Measurements from ENCODE around the gene VAT1. TPM values are rescaled to one million over a fixed set of nuclear protein-coding genes. Genes with fewer than 3 reads are reported as not detected.
A peak's percentile ranks its signal among the peaks of the same experiment; 100 is the strongest.

The VAT1 gene
- total and polyA plus RNA-seq, 9 of the 15 experiments (the other 6 are each of a cell fraction or from before 2014, with no cell fraction given), result 29.4 to 153 (median 66.7) TPM

DNA sequence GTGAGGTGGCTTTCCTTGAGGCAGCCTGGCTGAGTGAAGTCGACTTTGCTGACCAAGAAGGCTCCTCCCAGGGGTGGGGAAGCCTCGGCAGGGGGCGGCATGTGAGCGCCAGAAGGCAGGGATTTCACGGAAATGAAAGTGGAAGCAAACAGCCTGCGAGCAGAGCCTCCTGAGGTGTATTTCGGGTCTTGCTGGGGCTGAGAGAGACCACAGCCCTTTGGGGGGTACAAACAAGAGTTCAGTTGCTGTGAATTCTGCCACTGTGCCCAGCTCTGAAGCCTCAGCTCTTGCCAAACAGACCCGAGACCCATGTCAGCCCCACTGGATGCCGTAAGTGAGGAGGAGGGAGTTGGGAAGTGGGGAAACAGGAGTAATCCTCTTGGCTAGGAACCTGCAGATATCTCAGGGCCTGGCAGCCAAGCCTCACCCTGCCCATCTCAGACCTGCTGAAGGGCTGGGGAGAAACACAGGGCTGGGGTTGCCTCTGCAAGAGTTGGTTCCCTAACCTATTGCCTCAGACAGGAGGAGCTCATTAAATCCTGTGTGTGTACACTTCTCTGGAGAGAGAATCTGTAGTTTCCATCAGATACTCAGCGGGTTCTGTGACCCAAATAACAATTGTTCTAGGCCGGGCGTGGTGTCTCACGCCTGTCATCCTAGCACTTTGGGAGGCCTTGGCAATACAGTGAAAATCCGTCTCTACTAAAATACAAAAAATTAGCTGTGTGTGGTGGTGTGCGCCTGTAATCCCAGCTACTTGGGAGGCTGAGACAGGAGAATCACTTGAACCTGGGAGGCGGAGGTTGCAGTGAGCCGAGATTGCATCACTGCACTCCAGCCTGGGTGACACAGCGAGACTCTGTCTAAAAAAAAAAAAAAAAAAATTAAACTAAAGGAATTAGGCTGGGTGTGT, 15.3 kb downstream of the VAT1 start, which contains the start of gene IFI35 (continued):
- TF ChIP-seq, protein P1, sequence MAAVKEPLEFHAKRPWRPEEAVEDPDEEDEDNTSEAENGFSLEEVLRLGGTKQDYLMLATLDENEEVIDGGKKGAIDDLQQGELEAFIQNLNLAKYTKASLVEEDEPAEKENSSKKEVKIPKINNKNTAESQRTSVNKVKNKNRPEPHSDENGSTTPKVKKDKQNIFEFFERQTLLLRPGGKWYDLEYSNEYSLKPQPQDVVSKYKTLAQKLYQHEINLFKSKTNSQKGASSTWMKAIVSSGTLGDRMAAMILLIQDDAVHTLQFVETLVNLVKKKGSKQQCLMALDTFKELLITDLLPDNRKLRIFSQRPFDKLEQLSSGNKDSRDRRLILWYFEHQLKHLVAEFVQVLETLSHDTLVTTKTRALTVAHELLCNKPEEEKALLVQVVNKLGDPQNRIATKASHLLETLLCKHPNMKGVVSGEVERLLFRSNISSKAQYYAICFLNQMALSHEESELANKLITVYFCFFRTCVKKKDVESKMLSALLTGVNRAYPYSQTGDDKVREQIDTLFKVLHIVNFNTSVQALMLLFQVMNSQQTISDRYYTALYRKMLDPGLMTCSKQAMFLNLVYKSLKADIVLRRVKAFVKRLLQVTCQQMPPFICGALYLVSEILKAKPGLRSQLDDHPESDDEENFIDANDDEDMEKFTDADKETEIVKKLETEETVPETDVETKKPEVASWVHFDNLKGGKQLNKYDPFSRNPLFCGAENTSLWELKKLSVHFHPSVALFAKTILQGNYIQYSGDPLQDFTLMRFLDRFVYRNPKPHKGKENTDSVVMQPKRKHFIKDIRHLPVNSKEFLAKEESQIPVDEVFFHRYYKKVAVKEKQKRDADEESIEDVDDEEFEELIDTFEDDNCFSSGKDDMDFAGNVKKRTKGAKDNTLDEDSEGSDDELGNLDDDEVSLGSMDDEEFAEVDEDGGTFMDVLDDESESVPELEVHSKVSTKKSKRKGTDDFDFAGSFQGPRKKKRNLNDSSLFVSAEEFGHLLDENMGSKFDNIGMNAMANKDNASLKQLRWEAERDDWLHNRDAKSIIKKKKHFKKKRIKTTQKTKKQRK (IDR thresholded peaks at IDR 0.05; ENCODE audit: borderline replicate concordance, low read depth, low read length), result no peak
- TF ChIP-seq DNMT1 (IDR thresholded peaks at IDR 0.05) (no peak), BRD4 (IDR thresholded peaks at IDR 0.05) (no peak), CREM (IDR thresholded peaks at IDR 0.05; ENCODE audit: low read depth) (0 out of 2 replicates have a peak, but pooled peaks have one; percentile 32), FOXM1 (IDR thresholded peaks at IDR 0.05; ENCODE audit: low read depth) (peak; percentile 60), FOXM1 (CRISPR knock-in tag; IDR thresholded peaks at IDR 0.05; ENCODE audit: low read depth) (no peak)
- TF ChIP-seq, protein P2, sequence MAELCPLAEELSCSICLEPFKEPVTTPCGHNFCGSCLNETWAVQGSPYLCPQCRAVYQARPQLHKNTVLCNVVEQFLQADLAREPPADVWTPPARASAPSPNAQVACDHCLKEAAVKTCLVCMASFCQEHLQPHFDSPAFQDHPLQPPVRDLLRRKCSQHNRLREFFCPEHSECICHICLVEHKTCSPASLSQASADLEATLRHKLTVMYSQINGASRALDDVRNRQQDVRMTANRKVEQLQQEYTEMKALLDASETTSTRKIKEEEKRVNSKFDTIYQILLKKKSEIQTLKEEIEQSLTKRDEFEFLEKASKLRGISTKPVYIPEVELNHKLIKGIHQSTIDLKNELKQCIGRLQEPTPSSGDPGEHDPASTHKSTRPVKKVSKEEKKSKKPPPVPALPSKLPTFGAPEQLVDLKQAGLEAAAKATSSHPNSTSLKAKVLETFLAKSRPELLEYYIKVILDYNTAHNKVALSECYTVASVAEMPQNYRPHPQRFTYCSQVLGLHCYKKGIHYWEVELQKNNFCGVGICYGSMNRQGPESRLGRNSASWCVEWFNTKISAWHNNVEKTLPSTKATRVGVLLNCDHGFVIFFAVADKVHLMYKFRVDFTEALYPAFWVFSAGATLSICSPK (IDR thresholded peaks at IDR 0.05; ENCODE audit: borderline replicate concordance), result no peak
- TF ChIP-seq, protein P3, sequence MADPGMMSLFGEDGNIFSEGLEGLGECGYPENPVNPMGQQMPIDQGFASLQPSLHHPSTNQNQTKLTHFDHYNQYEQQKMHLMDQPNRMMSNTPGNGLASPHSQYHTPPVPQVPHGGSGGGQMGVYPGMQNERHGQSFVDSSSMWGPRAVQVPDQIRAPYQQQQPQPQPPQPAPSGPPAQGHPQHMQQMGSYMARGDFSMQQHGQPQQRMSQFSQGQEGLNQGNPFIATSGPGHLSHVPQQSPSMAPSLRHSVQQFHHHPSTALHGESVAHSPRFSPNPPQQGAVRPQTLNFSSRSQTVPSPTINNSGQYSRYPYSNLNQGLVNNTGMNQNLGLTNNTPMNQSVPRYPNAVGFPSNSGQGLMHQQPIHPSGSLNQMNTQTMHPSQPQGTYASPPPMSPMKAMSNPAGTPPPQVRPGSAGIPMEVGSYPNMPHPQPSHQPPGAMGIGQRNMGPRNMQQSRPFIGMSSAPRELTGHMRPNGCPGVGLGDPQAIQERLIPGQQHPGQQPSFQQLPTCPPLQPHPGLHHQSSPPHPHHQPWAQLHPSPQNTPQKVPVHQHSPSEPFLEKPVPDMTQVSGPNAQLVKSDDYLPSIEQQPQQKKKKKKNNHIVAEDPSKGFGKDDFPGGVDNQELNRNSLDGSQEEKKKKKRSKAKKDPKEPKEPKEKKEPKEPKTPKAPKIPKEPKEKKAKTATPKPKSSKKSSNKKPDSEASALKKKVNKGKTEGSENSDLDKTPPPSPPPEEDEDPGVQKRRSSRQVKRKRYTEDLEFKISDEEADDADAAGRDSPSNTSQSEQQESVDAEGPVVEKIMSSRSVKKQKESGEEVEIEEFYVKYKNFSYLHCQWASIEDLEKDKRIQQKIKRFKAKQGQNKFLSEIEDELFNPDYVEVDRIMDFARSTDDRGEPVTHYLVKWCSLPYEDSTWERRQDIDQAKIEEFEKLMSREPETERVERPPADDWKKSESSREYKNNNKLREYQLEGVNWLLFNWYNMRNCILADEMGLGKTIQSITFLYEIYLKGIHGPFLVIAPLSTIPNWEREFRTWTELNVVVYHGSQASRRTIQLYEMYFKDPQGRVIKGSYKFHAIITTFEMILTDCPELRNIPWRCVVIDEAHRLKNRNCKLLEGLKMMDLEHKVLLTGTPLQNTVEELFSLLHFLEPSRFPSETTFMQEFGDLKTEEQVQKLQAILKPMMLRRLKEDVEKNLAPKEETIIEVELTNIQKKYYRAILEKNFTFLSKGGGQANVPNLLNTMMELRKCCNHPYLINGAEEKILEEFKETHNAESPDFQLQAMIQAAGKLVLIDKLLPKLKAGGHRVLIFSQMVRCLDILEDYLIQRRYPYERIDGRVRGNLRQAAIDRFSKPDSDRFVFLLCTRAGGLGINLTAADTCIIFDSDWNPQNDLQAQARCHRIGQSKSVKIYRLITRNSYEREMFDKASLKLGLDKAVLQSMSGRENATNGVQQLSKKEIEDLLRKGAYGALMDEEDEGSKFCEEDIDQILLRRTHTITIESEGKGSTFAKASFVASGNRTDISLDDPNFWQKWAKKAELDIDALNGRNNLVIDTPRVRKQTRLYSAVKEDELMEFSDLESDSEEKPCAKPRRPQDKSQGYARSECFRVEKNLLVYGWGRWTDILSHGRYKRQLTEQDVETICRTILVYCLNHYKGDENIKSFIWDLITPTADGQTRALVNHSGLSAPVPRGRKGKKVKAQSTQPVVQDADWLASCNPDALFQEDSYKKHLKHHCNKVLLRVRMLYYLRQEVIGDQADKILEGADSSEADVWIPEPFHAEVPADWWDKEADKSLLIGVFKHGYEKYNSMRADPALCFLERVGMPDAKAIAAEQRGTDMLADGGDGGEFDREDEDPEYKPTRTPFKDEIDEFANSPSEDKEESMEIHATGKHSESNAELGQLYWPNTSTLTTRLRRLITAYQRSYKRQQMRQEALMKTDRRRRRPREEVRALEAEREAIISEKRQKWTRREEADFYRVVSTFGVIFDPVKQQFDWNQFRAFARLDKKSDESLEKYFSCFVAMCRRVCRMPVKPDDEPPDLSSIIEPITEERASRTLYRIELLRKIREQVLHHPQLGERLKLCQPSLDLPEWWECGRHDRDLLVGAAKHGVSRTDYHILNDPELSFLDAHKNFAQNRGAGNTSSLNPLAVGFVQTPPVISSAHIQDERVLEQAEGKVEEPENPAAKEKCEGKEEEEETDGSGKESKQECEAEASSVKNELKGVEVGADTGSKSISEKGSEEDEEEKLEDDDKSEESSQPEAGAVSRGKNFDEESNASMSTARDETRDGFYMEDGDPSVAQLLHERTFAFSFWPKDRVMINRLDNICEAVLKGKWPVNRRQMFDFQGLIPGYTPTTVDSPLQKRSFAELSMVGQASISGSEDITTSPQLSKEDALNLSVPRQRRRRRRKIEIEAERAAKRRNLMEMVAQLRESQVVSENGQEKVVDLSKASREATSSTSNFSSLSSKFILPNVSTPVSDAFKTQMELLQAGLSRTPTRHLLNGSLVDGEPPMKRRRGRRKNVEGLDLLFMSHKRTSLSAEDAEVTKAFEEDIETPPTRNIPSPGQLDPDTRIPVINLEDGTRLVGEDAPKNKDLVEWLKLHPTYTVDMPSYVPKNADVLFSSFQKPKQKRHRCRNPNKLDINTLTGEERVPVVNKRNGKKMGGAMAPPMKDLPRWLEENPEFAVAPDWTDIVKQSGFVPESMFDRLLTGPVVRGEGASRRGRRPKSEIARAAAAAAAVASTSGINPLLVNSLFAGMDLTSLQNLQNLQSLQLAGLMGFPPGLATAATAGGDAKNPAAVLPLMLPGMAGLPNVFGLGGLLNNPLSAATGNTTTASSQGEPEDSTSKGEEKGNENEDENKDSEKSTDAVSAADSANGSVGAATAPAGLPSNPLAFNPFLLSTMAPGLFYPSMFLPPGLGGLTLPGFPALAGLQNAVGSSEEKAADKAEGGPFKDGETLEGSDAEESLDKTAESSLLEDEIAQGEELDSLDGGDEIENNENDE (IDR thresholded peaks at IDR 0.05; ENCODE audit: low read depth, low read length), result no peak

All from K562 (cell line).